Esophagus mucosa (tissue), 1 donor: ENCODE data around the gene CNBP. TPM values are rescaled to one million over a fixed set of nuclear protein-coding genes. Genes with fewer than 3 reads are reported as not detected.
A peak's percentile ranks its signal among the peaks of the same experiment; 100 is the strongest.

Experiments used
- ATAC-seq: fragments of 200-7000 bp; cut with Tn5 transposase; one replicate; pipeline ENCODE4 v1.9.1; 2020
- total RNA-seq: library from RNA; stranded (reverse); gene quantifications from one replicate; pipeline ENCODE4 v1.2.4, GENCODE V29; 2023
- donor health status: DM: yes; HTN: yes; CAD: no.

CNBP gene
- total RNA-seq, 1 donor from 2014 or later, result 236 TPM

DNA sequence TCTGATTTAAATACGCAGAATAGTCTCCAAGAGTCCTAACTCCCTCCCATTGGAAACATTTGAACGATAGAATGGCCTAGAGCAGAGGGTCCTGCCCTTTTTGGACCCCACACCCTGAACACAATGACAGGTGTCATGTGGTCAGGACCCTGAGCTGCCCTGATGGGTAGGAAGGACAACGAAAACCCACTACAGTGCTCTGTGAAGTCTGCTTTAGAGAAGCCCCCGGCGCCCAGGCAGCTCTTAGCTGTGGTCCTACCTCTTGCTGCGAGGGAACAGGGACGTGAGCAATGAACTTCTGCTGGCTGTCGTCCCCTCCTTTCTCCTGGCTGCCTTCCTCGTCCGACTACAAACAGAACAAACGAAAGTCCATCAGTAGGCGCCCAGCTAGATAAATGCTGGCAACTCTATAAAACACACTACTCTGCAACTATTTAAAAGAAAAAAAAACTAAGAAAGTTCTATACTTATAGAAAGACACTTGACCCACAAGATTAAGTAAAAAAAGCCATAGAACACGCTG lies 53.3 kb downstream of the CNBP start:
- ATAC-seq, result no peak

DNA sequence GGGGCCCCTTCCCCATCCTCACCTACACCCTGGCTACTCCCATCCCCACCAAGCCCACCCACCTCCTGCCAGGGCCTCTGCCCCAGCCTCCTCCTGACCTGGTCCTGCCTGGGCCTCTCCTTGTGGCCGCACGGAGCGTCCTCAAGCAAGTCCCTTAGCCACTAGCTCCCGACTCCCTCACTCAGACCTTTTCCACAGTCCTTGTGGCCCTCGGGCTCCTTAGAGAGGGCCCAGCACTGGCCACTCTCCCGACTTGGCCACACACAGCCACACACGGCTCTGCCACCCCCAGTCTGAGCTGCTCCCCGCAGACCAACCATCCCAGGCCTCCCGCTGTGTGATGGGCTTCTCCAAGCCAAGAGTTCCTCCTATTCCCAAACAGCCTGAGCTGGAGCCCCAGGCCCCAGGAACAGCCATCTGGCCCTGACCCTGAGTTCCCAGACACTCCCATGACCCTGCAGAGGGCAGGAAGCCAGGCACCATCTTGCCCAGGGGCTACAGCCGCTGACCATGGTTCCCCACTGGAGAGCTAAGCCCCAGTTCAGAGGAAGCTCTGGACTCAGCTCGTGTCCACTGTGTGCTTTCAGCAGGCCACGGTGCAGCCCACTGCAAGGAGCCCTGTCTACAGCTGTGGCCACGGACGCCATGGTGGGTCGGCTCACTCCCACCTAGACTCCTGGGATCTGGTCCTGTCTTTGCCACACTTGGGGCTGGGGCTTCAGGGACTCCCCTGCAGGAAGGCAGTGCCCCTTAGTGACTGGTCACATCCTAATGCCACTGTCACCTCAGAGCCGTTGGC lies 55.1 kb downstream of the CNBP start:
- no peak for ATAC-seq

DNA sequence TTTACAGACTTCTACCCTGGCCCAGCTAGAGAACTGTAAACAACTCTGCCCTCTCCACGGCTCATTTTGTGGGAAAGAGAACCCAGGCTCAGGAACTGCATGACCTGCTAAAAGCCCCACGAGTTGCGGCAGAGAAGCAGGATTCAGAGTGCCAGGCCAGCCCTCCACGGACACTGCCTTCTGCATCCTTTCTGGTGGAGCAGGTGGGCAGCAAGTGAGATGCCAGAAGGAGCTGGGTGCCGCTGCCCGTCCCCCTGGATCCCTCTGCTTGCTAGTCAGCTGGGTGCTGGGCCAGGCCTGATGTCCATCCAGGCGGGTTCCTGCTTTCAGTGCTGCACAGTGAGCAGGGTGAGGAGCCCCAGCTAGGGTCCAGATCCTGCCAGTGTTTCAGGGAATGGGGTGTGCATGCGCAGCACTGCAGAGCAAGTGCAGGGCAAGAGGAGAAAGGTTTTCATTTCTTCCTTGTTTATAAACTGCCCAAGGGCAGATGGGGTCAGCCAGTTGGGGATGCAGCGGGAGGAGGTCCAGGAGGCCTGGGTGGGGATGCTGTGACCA lies 56.9 kb downstream of the CNBP start:
- ATAC-seq, result no peak

DNA sequence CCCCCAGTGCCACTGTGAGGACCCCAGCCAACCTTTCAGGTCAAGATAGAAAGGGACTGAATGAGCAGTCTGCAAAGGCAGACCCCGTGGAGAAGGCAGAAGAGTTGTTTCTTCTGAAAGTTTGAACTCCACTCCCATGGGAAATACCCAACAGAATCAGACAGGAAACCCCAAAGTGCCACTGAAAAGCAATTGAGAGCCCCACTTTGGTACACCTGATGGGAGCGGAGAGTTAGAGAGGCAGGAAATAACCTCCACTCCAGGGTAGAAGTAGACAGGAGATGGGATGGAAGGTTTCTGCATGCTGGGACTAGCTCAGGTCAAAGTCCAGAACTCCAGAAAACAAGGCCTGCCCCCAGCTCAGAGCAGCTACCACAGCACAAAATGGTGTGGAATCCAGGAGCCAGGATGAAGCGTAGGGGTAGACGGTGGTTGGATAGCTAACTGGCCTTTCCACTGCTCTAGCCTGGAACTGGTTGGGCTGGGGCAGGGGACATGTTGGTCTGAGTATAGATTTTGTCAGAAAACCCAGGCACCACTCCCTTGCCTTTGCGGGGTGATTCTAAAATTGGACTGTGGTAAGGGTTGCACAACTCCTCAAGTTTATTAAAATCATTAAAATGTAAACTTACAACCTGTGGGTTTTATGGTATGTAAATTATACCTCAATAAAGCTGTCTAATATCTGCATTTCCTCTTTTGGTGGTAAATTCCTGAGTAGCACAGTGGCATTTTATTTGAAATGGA lies 60.2 kb downstream of the CNBP start:
- ATAC-seq, result no peak

DNA sequence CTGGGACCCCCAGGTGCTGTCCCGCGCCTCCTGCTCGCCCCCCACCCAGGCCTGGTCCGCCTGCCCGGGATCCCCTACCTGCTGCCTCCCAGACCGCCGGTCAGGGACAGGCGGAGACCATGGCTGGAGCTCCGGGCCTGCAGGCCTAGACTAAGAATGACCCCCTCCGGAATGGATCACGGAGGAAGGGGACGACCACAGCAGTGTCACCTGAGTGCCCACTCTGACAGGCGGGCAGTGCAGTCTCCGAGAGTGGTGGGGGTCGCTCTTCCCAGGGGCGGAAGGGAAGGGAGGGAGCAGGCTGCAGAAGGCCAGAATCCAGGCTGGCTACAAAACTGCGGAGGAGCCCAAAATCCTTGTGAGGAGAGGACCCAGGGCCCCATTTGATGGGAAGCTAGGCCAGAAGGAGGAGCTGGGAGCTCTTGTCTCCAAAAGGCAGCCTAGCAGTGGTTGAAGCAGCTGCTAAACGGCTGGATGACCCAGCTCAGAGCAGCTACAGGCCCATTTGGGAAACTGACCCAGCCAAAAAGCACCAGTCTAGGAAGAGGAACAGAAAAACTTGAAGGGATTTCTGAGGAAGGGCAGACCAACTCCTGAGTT lies 61.2 kb downstream of the CNBP start:
- ATAC-seq, result no peak

DNA sequence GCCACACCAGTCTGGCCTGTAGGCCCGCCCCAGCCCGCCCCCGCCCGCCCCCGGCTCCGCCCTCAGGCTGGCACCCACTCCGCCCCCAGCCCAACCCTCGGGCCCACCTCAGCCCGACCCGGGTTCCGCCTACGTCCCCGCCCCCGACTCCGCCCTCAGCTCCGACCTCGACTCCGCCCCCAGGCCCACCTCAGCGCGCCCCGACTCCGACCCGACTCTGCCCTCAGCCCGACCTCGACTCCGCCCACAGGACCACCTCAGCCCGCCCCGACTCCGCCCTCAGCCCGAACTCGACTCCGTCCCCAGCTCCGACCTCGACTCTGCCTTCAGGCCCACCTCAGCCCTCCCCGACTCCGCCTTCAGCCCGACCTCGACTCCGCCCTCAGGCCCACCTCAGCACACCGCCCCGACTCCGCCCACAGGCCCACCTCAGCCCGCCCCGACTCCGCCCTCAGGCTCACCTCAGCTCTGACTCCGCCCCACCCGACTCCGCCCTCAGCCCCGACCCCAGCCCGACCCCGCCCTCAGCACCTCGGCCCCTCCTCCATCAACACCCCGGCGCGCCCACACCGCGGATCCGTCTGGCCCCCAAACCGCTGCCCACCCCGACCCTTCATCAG lies 61.8 kb downstream of the CNBP start, which contains the start of gene RAB43:
Gene RAB43, minus strand, starts transcription at position 13 of the 620 bp plus-strand sequence. CDS start 315 bp downstream, outside the sequence.
- peak; percentile 83 for ATAC-seq

DNA sequence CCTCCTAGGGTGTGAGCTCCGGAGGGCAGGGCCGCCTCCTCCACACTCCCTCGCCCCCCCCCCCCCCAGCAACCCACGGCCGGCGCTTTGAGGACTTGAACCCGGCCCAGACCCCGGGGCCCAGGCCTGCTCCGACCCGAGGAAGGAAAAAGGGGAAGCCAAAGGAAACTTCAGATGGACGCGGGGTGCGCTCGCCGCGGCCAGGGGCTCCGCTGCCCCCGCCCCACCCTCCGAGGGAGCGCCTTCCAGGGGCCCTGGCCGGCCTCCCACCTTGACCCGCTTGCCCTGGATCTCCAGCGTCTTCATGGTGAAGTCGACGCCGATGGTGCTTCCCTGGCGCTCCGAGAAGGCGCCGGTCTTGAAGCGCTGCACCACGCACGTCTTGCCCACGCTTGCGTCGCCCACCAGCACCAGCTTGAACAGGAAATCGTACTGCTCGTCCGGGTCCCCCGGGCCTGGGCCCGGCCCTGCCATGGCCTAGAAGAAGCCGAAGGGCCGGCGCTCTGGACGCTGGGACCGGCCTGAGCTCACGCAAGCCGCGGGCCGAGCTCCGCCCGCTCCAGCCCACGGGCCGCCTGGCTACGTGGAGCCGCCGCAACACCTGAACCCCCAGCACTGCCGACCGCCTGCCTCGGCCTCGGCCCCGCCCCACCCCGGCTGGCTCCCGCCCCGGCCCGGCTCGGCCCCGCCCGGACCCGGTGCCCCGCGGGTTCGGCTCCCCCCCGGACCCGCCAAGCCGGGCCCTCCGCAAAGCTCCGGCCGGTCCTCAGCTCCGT lies 62.5 kb downstream of the CNBP start:
- peak; percentile 8 for ATAC-seq

DNA sequence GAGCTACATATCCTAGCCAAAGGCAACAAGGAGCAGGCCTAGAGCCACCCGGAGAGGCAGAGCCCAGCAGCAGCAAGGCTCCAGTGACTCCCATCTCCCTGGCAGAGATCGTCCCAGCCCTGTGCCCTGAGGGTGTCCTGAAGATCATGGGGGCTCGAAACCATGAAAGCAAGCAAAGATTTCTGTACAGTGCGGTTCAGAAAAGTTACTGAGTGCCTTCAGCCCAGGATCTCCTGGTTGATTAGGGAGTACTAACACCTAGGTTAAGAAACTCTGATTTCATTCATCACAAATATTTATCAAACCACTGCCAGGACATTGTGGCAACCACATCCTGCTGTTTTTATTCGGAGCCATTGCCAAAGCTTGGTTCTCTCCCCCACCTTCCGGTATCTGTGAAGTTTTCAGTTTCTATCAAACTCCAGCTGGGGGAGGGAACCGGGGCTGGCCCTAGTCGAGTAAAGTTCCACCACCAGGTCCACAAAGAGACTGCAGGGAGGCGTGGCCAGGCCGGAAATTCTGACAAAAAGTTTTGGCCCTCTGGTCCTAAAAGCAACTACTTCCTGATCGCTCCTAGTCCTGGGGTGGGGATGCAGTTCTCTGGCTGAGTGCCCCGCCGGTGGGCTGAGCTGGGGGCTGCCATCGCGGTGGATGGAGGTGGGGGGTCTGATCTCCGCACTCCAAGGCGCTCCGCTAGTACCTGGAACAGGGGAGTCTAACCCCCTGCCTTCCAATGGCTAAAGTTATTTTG lies 63.3 kb downstream of the CNBP start:
- ATAC-seq, result peak; percentile 60

DNA sequence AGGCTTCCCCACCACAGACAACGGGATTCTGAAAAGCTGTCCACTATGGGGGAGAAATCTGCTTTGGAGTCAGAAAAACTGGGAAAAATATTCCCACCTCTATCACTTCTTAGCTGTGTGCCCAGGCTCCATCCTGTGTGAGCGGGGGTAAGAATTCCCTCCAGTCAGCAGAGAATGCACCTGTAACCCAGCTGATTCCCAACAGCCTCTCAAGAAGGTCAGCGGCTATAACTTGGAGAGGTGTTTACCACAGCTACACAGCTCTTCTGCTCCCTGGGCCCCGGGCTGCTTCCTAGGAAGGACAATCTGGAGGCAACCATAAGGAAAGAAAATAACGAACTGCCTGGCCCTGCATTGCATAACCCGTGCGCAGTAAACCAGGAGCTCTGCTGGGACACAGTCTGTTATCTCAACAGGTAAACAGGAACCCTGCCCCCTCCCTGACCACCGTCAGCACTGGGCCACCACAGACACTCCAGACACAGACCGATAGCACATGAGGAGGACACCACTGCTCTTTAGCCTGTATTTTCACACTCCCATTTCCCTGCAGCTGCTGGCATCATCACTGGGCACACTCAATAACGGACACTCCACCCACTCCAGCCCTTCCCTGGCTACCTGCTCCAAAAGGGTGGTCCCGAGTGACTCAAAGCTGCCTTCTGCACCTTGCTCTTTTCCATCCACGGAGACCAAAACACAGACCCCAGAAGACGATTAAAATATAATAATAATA lies 64.2 kb downstream of the CNBP start:
- ATAC-seq, result no peak

DNA sequence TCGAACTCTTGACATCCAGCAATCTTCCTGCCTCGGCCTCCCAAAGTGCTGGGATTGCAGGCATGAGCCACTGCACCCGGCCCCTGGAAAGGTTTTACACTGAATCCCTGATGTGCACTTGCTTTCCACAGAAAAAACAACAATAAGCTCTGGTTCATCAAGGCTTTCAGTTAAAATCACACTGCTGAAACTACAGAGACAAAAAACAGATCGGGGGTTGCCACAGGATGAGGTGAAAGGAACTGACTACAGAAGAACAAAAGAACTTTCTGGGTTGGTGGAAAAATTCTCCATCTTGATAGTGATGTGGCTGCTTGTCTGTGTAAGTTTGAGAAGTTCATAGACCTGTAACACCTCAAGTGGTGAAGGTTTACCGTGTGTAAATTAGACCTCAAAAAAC lies 65.0 kb downstream of the CNBP start:
- ATAC-seq, result no peak

Other genes with a start within 250 kb of the CNBP start
- gene CFAP92, start 189.8 kb downstream of the CNBP start, total RNA-seq, result 0.80 TPM
- 0.20 TPM for gene EFCC1, start 182.6 kb downstream of the CNBP start, total RNA-seq
- not detected for gene GP9, start 123.1 kb downstream of the CNBP start, total RNA-seq
- gene RAB43, start 62.1 kb downstream of the CNBP start, total RNA-seq, result 7.8 TPM
- gene ISY1, start 22.8 kb downstream of the CNBP start, total RNA-seq, result 24.9 TPM
- 87.8 TPM for gene COPG1, start 65.7 kb upstream of the CNBP start, total RNA-seq
- gene HMCES, start 95.0 kb upstream of the CNBP start, total RNA-seq, result 37.2 TPM
- gene EFCAB12, start 244.7 kb upstream of the CNBP start, total RNA-seq, result 0.04 TPM